Stimulated activated memory B cell treated with anti-CD40 and anti-IgM and Interleukin-4, amounts not matched to agents 10 μg/mL and 1 μg/mL and 100 μg/mL, for 72 hours (primary cell): ENCODE data around the gene RBL1.
"Not testable (repeated sequence)": the region's sequence is repeated elsewhere in the genome, so short reads cannot be mapped to it uniquely, and the experiment has no call there.

ENCODE experiments used
- ATAC-seq: fragments of 150-1000 bp; cut with Tn5 transposase; 2 replicates; pipeline ENCODE4 v1.10.0; 2021
- H3K27ac Mint-ChIP-seq: one replicate; pipeline ENCODE4 v1.8.0; 2022; ENCODE audit warnings: mild to moderate bottlenecking, mixed read lengths
- H3K27me3 Mint-ChIP-seq: one replicate; pipeline ENCODE4 v1.8.0; 2022; ENCODE audit warnings: mixed read lengths
- H3K36me3 Mint-ChIP-seq: one replicate; pipeline ENCODE4 v1.8.0; 2022; ENCODE audit warnings: mixed read lengths
- H3K4me1 Mint-ChIP-seq: one replicate; pipeline ENCODE4 v1.8.0; 2022; ENCODE audit warnings: mixed read lengths
- H3K4me3 Mint-ChIP-seq: one replicate; pipeline ENCODE4 v1.8.0; 2022; ENCODE audit warnings: mild to moderate bottlenecking, moderate library complexity, mixed read lengths
- H3K9me3 Mint-ChIP-seq: one replicate; pipeline ENCODE4 v1.8.0; 2022; ENCODE audit warnings: mixed read lengths

The RBL1 gene

GRCh38 chr20:36989797-36990196 lies 106.0 kb downstream of the RBL1 start:
- H3K4me1 Mint-ChIP-seq, result no peaks in the 10 kb centered on the region
- H3K36me3 Mint-ChIP-seq, result peaks cover 17% of the 10 kb centered on the region
- H3K27ac Mint-ChIP-seq, result no peak overlapping the region
- no peaks in the 10 kb centered on the region for H3K27me3 Mint-ChIP-seq
- no peak overlapping the region for H3K4me3 Mint-ChIP-seq
- peaks cover 6% of the 10 kb centered on the region for H3K9me3 Mint-ChIP-seq
- no peak for ATAC-seq

GRCh38 chr20:36988494-36988966 lies 107.3 kb downstream of the RBL1 start:
- H3K4me3 Mint-ChIP-seq, result no peak overlapping the region
- H3K4me1 Mint-ChIP-seq, result peaks cover 10% of the 10 kb centered on the region
- no peak overlapping the region for H3K27ac Mint-ChIP-seq
- no peaks in the 10 kb centered on the region for H3K27me3 Mint-ChIP-seq
- ATAC-seq, result no peak
- H3K36me3 Mint-ChIP-seq, result peaks cover 8% of the 10 kb centered on the region
- peaks cover 6% of the 10 kb centered on the region for H3K9me3 Mint-ChIP-seq

GRCh38 chr20:36984257-36984638 lies 111.5 kb downstream of the RBL1 start:
- no peak overlapping the region for H3K4me3 Mint-ChIP-seq
- no peaks in the 10 kb centered on the region for H3K9me3 Mint-ChIP-seq
- H3K27me3 Mint-ChIP-seq, result no peaks in the 10 kb centered on the region

GRCh38 chr20:36975099-36975818 lies 120.5 kb downstream of the RBL1 start:
- Mint-ChIP-seq H3K4me3 (no peak overlapping the region), H3K9me3 (no peaks in the 10 kb centered on the region), H3K36me3 (no peaks in the 10 kb centered on the region), H3K27me3 (no peaks in the 10 kb centered on the region), H3K27ac (no peak overlapping the region), H3K4me1 (peaks cover 5% of the 10 kb centered on the region)
- peak; percentile 50 for ATAC-seq

More at GRCh38 chr20:36984257-36984638, 111.5 kb downstream of the RBL1 start:
- ATAC-seq, result peak; percentile 70
- H3K4me1 Mint-ChIP-seq, result peaks cover 10% of the 10 kb centered on the region
- H3K27ac Mint-ChIP-seq, result peak overlapping the region; percentile 65
- no peaks in the 10 kb centered on the region for H3K36me3 Mint-ChIP-seq

GRCh38 chr20:36974660-36975059 lies 121.1 kb downstream of the RBL1 start:
- H3K36me3 Mint-ChIP-seq, result no peaks in the 10 kb centered on the region
- no peak overlapping the region for H3K27ac Mint-ChIP-seq
- no peak for ATAC-seq
- H3K4me3 Mint-ChIP-seq, result no peak overlapping the region
- peaks cover 7% of the 10 kb centered on the region for H3K4me1 Mint-ChIP-seq
- H3K9me3 Mint-ChIP-seq, result no peaks in the 10 kb centered on the region
- no peaks in the 10 kb centered on the region for H3K27me3 Mint-ChIP-seq

GRCh38 chr20:36971103-36971502 lies 124.7 kb downstream of the RBL1 start:
- Mint-ChIP-seq H3K9me3 (no peaks in the 10 kb centered on the region), H3K27ac (no peak overlapping the region), H3K36me3 (no peaks in the 10 kb centered on the region), H3K4me3 (no peak overlapping the region), H3K27me3 (no peaks in the 10 kb centered on the region), H3K4me1 (peaks cover 14% of the 10 kb centered on the region)
- ATAC-seq, result no peak

GRCh38 chr20:36969478-36970186 lies 126.2 kb downstream of the RBL1 start:
- Mint-ChIP-seq H3K9me3 (no peaks in the 10 kb centered on the region), H3K4me1 (peaks cover 9% of the 10 kb centered on the region), H3K4me3 (no peak overlapping the region)

GRCh38 chr20:36969051-36969450 lies 126.7 kb downstream of the RBL1 start:
- ATAC-seq, result no peak
- H3K4me3 Mint-ChIP-seq, result no peak overlapping the region
- H3K27me3 Mint-ChIP-seq, result no peaks in the 10 kb centered on the region
- H3K27ac Mint-ChIP-seq, result no peak overlapping the region
- no peaks in the 10 kb centered on the region for H3K36me3 Mint-ChIP-seq
- peaks cover 9% of the 10 kb centered on the region for H3K4me1 Mint-ChIP-seq
- no peaks in the 10 kb centered on the region for H3K9me3 Mint-ChIP-seq

More at GRCh38 chr20:36969478-36970186, 126.2 kb downstream of the RBL1 start:
- H3K36me3 Mint-ChIP-seq, result no peaks in the 10 kb centered on the region
- no peak for ATAC-seq
- H3K27ac Mint-ChIP-seq, result no peak overlapping the region
- no peaks in the 10 kb centered on the region for H3K27me3 Mint-ChIP-seq

- Mint-ChIP-seq H3K27ac (no peak overlapping the region), H3K4me3 (no peak overlapping the region), H3K36me3 (no peaks in the 10 kb centered on the region), H3K27me3 (no peaks in the 10 kb centered on the region), H3K4me1 (peaks cover 9% of the 10 kb centered on the region), H3K9me3 (peaks cover 3% of the 10 kb centered on the region)
- no peak for ATAC-seq
Observed at GRCh38 chr20:36967636-36968035, 128.2 kb downstream of the RBL1 start.

- not testable (repeated sequence) for H3K4me1 Mint-ChIP-seq, ATAC-seq, H3K4me3 Mint-ChIP-seq, H3K36me3 Mint-ChIP-seq, H3K27ac Mint-ChIP-seq, H3K9me3 Mint-ChIP-seq, H3K27me3 Mint-ChIP-seq
Observed at GRCh38 chr20:36966965-36967364, 128.8 kb downstream of the RBL1 start.

GRCh38 chr20:36962354-36962941 lies 133.3 kb downstream of the RBL1 start:
- H3K9me3 Mint-ChIP-seq, H3K4me3 Mint-ChIP-seq, ATAC-seq, H3K36me3 Mint-ChIP-seq, H3K27me3 Mint-ChIP-seq, H3K4me1 Mint-ChIP-seq, H3K27ac Mint-ChIP-seq: not testable (repeated sequence)

GRCh38 chr20:36959242-36959641 lies 136.6 kb downstream of the RBL1 start:
- Mint-ChIP-seq H3K4me3 (no peak overlapping the region), H3K36me3 (no peaks in the 10 kb centered on the region), H3K4me1 (peaks cover 8% of the 10 kb centered on the region), H3K27me3 (no peaks in the 10 kb centered on the region), H3K27ac (no peak overlapping the region), H3K9me3 (peaks cover 4% of the 10 kb centered on the region)
- ATAC-seq, result no peak

- no peak overlapping the region for H3K27ac Mint-ChIP-seq
- H3K4me3 Mint-ChIP-seq, result no peak overlapping the region
- H3K36me3 Mint-ChIP-seq, result no peaks in the 10 kb centered on the region
- peaks cover 4% of the 10 kb centered on the region for H3K9me3 Mint-ChIP-seq
- peaks cover 8% of the 10 kb centered on the region for H3K4me1 Mint-ChIP-seq
- no peaks in the 10 kb centered on the region for H3K27me3 Mint-ChIP-seq
- peak; percentile 69 for ATAC-seq
Observed at GRCh38 chr20:36957875-36958667, 137.7 kb downstream of the RBL1 start.

- no peak for ATAC-seq
- Mint-ChIP-seq H3K36me3 (no peaks in the 10 kb centered on the region), H3K4me1 (peaks cover 12% of the 10 kb centered on the region), H3K27ac (no peak overlapping the region), H3K27me3 (no peaks in the 10 kb centered on the region), H3K4me3 (no peak overlapping the region), H3K9me3 (no peaks in the 10 kb centered on the region)
Observed at GRCh38 chr20:36956674-36957073, 139.1 kb downstream of the RBL1 start.

- no peaks in the 10 kb centered on the region for H3K36me3 Mint-ChIP-seq
- H3K4me1 Mint-ChIP-seq, result peaks cover 15% of the 10 kb centered on the region
- H3K9me3 Mint-ChIP-seq, result no peaks in the 10 kb centered on the region
- no peak for ATAC-seq
- H3K27me3 Mint-ChIP-seq, result no peaks in the 10 kb centered on the region
- H3K27ac Mint-ChIP-seq, result no peak overlapping the region
- no peak overlapping the region for H3K4me3 Mint-ChIP-seq
Observed at GRCh38 chr20:36956016-36956415, 139.8 kb downstream of the RBL1 start.
